Keratinocyte (primary cell): ENCODE measurements around the gene RRP1B. TPM values are rescaled to one million over a fixed set of nuclear protein-coding genes. Genes with fewer than 3 reads are reported as not detected.

ENCODE experiments used
- DNase-seq: peaks from one replicate; pipeline ENCODE4 v3.0.0-alpha.2; 2011; ENCODE audit warnings: low read depth, missing footprints, low spot score
- FAIRE-seq: peaks from 2 replicates; lab custom pipeline; 2011; peaks lifted over from hg19 to GRCh38; lab: Jason Lieb, UNC
- H2AFZ ChIP-seq: 2 replicates; pipeline ENCODE4 v1.6.0; 2012; ENCODE audit warnings: low read length, control low read depth, inconsistent platforms; ENCODE audit not compliant: control insufficient read depth
- H3K27ac ChIP-seq: 2 replicates; pipeline ENCODE4 v1.5.1; 2011; ENCODE audit warnings: low read length; ENCODE audit not compliant: control insufficient read depth, insufficient read depth
- H3K27me3 ChIP-seq: 3 replicates; pipeline ENCODE4 v1.6.0; 2011; ENCODE audit warnings: low read length; ENCODE audit not compliant: control insufficient read depth, insufficient read depth; ENCODE audit errors: extremely low read depth
- H3K36me3 ChIP-seq, 2 experiments: 2 replicates in 1 of 2; 3 replicates in 1 of 2; pipeline ENCODE4 v1.5.1; 2011; ENCODE audit warnings: low read length in 2 of 2, mild to moderate bottlenecking in 1 of 2; ENCODE audit not compliant: control insufficient read depth in 2 of 2, insufficient read depth in 2 of 2; ENCODE audit errors: extremely low read depth in 1 of 2
- H3K4me1 ChIP-seq: 3 replicates; pipeline ENCODE4 v1.5.1; 2011; ENCODE audit warnings: low read length; ENCODE audit not compliant: control insufficient read depth, insufficient read depth; ENCODE audit errors: extremely low read depth
- H3K4me2 ChIP-seq: 3 replicates; pipeline ENCODE4 v1.6.0; 2011; ENCODE audit warnings: low read depth, low read length; ENCODE audit not compliant: control insufficient read depth, insufficient read depth; ENCODE audit errors: extremely low read depth
- H3K4me3 ChIP-seq, 3 experiments: fragments of 200-600 bp in 1 of 3; sonication (generic) in 1 of 3; 2 replicates in 2 of 3; 3 replicates in 1 of 3; pipeline ENCODE4 v1.5.1; 2011 to 2016; ENCODE audit warnings: low read length in 3 of 3, mild to moderate bottlenecking in 3 of 3, control low read depth in 2 of 3, inconsistent platforms in 1 of 3, low read depth in 1 of 3, mixed read lengths in 1 of 3, mixed run types in 1 of 3, moderate library complexity in 1 of 3; ENCODE audit not compliant: control insufficient read depth in 2 of 3, insufficient read depth in 2 of 3; ENCODE audit errors: extremely low read depth in 1 of 3
- H3K79me2 ChIP-seq: 2 replicates; pipeline ENCODE4 v1.6.0; 2012; ENCODE audit warnings: low read length; ENCODE audit not compliant: control insufficient read depth, insufficient read depth
- H3K9ac ChIP-seq: 3 replicates; pipeline ENCODE4 v1.6.0; 2011; ENCODE audit warnings: low read length; ENCODE audit not compliant: control insufficient read depth, insufficient read depth; ENCODE audit errors: extremely low read depth
- H3K9me1 ChIP-seq: 3 replicates; pipeline ENCODE4 v1.6.0; 2011; ENCODE audit warnings: low read length; ENCODE audit not compliant: control insufficient read depth, insufficient read depth; ENCODE audit errors: extremely low read depth
- H3K9me3 ChIP-seq: 2 replicates; pipeline ENCODE4 v1.5.1; 2012; ENCODE audit warnings: low read depth, low read length; ENCODE audit not compliant: control insufficient read depth
- H4K20me1 ChIP-seq: 3 replicates; pipeline ENCODE4 v1.6.0; 2011; ENCODE audit warnings: low read length; ENCODE audit not compliant: control insufficient read depth, insufficient read depth; ENCODE audit errors: extremely low read depth
- EZH2 ChIP-seq: IDR thresholded peaks from one replicate; pipeline ENCODE4 v1.6.1; 2012; ENCODE audit warnings: inconsistent platforms, mild to moderate bottlenecking, low read length, moderate library complexity
- dilution Hi-C: fragments of 300-500 bp; cut with MboI; formaldehyde crosslinking; loops from one replicate; pipeline ENCODE4 v1.7.0; 2020; ENCODE audit warnings: low sequenced_read_pairs; ENCODE audit not compliant: extremely low pct_ligation_motif_present
- polyA plus RNA-seq, 5 experiments: library from polyadenylated mRNA; depleted of rRNA in 3 of 5; stranded (reverse) in 3 of 5; stranded (forward) in 1 of 5; unstranded in 1 of 5; fragments of >200 nt; gene quantifications; 1 replicate in 1 of 5; 2 replicates in 3 of 5; 3 replicates in 1 of 5; pipeline versions ENCODE4 v1.2.1 to v1.2.3, GENCODE V29; 2011 to 2012; ENCODE audit warnings: missing spikeins in 2 of 5, low read depth in 1 of 5, low replicate concordance in 1 of 5
- TF ChIP-seq, protein P1 (sequence below), 3 experiments: IDR thresholded peaks in 1 of 3; conservative IDR thresholded peaks in 1 of 3; optimal IDR thresholded peaks in 1 of 3; 2 replicates in 2 of 3; 3 replicates in 1 of 3; pipeline versions ENCODE3 to v1.5.1; 2011; ENCODE audit warnings: low read length in 3 of 3, mild to moderate bottlenecking in 3 of 3, moderate library complexity in 2 of 3, control low read depth in 1 of 3, inconsistent platforms in 1 of 3; ENCODE audit not compliant: insufficient read depth in 2 of 3; ENCODE audit errors: extremely low read depth in 1 of 3

RRP1B gene
- polyA plus RNA-seq, 1 donor (not counting 4 experiments of a cell fraction or from before 2014, with no cell fraction given): 19.8 TPM

DNA sequence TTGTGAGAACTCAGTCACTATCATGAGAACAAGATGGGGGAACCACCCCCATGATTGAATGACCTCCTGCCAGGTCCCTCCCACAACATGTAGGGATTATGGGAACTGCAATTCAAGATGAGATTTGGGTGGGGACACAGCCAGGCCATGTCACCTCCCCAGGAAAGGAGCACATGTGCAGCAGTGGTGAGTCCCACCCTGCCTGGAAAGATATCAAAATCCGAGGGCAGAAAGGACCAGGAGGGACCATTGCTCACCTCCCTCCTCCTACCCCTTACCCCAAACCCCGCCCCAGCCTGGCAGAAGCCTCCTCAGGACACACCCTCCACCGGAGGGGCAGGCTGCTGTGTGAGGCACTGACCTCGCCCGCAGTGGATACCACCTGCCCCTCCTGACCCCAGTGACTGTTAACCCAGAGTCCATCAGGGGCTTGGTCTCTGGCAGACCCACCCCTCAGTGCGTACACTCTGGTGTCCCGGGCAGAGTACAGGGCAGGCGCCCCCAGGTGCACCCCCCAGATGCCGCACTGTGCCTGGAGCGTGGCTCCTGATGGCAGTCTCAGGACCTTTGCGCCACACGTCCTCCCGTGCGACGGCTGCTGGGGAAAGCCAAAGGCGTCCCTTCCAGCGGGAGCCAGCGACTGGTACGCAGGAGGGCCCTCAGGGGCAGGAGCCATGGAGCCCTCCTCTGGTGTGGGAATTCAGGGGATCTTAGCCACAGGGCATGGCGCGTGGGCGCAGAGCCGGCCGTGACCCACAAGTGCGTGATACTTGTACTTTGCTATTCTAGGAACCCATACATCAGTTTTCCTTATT, 80.5 kb downstream of the RRP1B start:
- dilution Hi-C loops: no loop called here
- Histone ChIP-seq H2AFZ (no peak overlapping the region), H3K27ac (no peak overlapping the region)

DNA sequence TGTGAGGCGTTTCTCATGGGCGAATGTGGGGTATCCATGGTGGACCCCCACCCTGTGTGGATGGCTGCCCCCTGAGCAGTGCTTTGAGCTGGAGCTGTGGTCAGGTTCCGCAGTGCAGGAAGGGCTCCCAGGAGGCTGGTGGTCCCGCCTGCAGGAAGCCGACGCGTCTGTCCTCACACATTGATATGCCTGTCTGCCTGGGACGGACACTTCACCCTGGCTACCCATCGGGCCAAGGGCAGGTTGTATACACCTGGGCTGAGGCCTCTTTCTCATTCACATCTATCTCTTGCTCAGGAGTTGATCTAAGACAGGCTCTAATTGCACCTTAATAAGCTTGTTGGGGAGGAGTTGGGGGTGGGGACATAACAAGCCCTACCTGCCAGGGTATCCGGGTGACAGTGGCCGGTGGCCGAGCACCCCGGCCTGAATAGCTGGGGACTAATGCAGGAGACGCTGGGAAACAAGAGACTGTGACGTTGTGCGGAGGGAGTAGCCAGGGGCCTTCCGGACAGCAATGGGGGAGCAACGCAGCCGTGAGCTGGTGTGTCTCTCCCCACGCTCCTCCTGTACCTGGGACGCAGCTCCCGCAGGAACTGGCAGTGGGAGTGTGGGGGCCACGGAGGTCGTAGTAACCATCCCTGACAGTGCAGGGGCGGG, 81.3 kb downstream of the RRP1B start:
- DNase-seq (no peak), FAIRE-seq (no peak)
- Histone ChIP-seq H3K9me1 (no peaks in the 10 kb centered on the region), H3K36me3 (peaks cover 22 to 23% of the 10 kb centered on the region in 2 experiments), H3K4me2 (no peak overlapping the region), H2AFZ (no peak overlapping the region), H3K9ac (no peak overlapping the region), H3K9me3 (peaks cover 2% of the 10 kb centered on the region), H3K4me3 (no peak overlapping the region), H3K27me3 (no peaks in the 10 kb centered on the region), H3K79me2 (peaks cover 23% of the 10 kb centered on the region), H4K20me1 (peaks cover 10% of the 10 kb centered on the region), H3K27ac (no peak overlapping the region), H3K4me1 (no peaks in the 10 kb centered on the region)
- TF ChIP-seq EZH2: no peak
- TF ChIP-seq, protein P1, sequence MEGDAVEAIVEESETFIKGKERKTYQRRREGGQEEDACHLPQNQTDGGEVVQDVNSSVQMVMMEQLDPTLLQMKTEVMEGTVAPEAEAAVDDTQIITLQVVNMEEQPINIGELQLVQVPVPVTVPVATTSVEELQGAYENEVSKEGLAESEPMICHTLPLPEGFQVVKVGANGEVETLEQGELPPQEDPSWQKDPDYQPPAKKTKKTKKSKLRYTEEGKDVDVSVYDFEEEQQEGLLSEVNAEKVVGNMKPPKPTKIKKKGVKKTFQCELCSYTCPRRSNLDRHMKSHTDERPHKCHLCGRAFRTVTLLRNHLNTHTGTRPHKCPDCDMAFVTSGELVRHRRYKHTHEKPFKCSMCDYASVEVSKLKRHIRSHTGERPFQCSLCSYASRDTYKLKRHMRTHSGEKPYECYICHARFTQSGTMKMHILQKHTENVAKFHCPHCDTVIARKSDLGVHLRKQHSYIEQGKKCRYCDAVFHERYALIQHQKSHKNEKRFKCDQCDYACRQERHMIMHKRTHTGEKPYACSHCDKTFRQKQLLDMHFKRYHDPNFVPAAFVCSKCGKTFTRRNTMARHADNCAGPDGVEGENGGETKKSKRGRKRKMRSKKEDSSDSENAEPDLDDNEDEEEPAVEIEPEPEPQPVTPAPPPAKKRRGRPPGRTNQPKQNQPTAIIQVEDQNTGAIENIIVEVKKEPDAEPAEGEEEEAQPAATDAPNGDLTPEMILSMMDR (optimal IDR thresholded peaks at IDR 0.05 in 1 of 3, IDR thresholded peaks at IDR 0.05 in 1 of 3, conservative IDR thresholded peaks at IDR 0.05 in 1 of 3; ENCODE audit: extremely low read depth in 1 of 3, insufficient read depth in 2 of 3, low read length in 3 of 3): no peak
- dilution Hi-C loops: no loop called here

More for the DNA sequence above, 80.5 kb downstream of the RRP1B start:
- FAIRE-seq (no peak), DNase-seq (no peak)
- Histone ChIP-seq H3K4me3 (no peak overlapping the region), H3K4me1 (no peaks in the 10 kb centered on the region), H3K4me2 (no peak overlapping the region), H3K36me3 (peaks cover 22 to 29% of the 10 kb centered on the region in 2 experiments), H3K79me2 (peaks cover 31% of the 10 kb centered on the region), H3K9me1 (no peaks in the 10 kb centered on the region), H3K27me3 (no peaks in the 10 kb centered on the region), H4K20me1 (peaks cover 13% of the 10 kb centered on the region), H3K9ac (no peak overlapping the region), H3K9me3 (peaks cover 2% of the 10 kb centered on the region)
- TF ChIP-seq, protein P1 (optimal IDR thresholded peaks at IDR 0.05 in 1 of 3, IDR thresholded peaks at IDR 0.05 in 1 of 3, conservative IDR thresholded peaks at IDR 0.05 in 1 of 3; ENCODE audit: extremely low read depth in 1 of 3, insufficient read depth in 2 of 3, low read length in 3 of 3): no peak
- no peak for TF ChIP-seq EZH2
